HepG2 (cell line): ENCODE data around the gene SDR39U1. TPM values are rescaled to one million over a fixed set of nuclear protein-coding genes. Genes with fewer than 3 reads are reported as not detected.

Source experiments
- ASH2L ChIP-seq: fragments of 300-600, 200-600 bp; sonication (generic); IDR thresholded peaks from 2 replicates; pipeline ENCODE4 v1.7.0; 2017; ENCODE audit warnings: low read depth, mild to moderate bottlenecking, moderate library complexity, mixed read lengths, low read length; ENCODE audit not compliant: insufficient read length
- DRAP1 ChIP-seq: IDR thresholded peaks from 2 replicates; pipeline ENCODE4 v1.6.1; 2016; ENCODE audit warnings: missing genetic modification reagents, missing compliant biosample characterization
- FOXK2 ChIP-seq: fragments of 450-650 bp; IDR thresholded peaks from 2 replicates; pipeline ENCODE4 v1.6.1; 2016
- FOXM1 ChIP-seq: sonication (generic); formaldehyde crosslinking; IDR thresholded peaks from 2 replicates; pipeline ENCODE4 v1.5.0; 2020; ENCODE audit warnings: missing genetic modification reagents
- HIC2 ChIP-seq: sonication (generic); formaldehyde crosslinking; IDR thresholded peaks from 2 replicates; pipeline ENCODE4 v1.9.0; 2022; ENCODE audit warnings: low read depth, missing genetic modification reagents
- MXI1 ChIP-seq: IDR thresholded peaks from 3 replicates; pipeline ENCODE4 v1.6.1; 2012; ENCODE audit warnings: low read depth, low read length, inconsistent platforms, borderline replicate concordance
- PHF8 ChIP-seq: sonication (generic); formaldehyde crosslinking; IDR thresholded peaks from 2 replicates; pipeline ENCODE4 v1.5.0; 2020; ENCODE audit warnings: missing genetic modification reagents
- SMYD3 ChIP-seq: sonication (generic); formaldehyde crosslinking; IDR thresholded peaks from 2 replicates; pipeline ENCODE4 v1.8.1; 2023; ENCODE audit warnings: mild to moderate bottlenecking, missing genetic modification reagents
- ZNF160 ChIP-seq: sonication (generic); formaldehyde crosslinking; IDR thresholded peaks from 2 replicates; pipeline ENCODE4 v1.8.0; 2022; ENCODE audit warnings: mild to moderate bottlenecking, inconsistent platforms, missing genetic modification reagents
- ZNF34 ChIP-seq: sonication (generic); formaldehyde crosslinking; IDR thresholded peaks from 2 replicates; pipeline ENCODE4 v1.4.0; 2020; ENCODE audit warnings: mild to moderate bottlenecking, missing genetic modification reagents, borderline replicate concordance
- ZNF350 ChIP-seq: sonication (generic); formaldehyde crosslinking; IDR thresholded peaks from 2 replicates; pipeline ENCODE4 v1.4.0; 2020; ENCODE audit warnings: mild to moderate bottlenecking, low read depth, missing genetic modification reagents, borderline replicate concordance
- ZNF598 ChIP-seq: sonication (generic); formaldehyde crosslinking; IDR thresholded peaks from 2 replicates; pipeline ENCODE4 v1.5.1; 2020; ENCODE audit warnings: mild to moderate bottlenecking, missing genetic modification reagents, borderline replicate concordance
- polyA plus RNA-seq, 8 experiments: library from polyadenylated mRNA; depleted of rRNA in 3 of 8; stranded (reverse) in 7 of 8; unstranded in 1 of 8; fragments of >200 nt; fragmentation: Illumina TruSeq in 4 of 8; extraction: Trizol in 4 of 8; gene quantifications; 2 replicates each; pipeline versions ENCODE4 v1.2.1 to v1.2.3, GENCODE V29; 2011 to 2016; ENCODE audit warnings: low read depth in 4 of 8, missing spikeins in 1 of 8, mixed read lengths in 1 of 8; ENCODE audit not compliant: insufficient read depth in 1 of 8
- total RNA-seq, 5 experiments: library from RNA; depleted of rRNA; stranded (reverse); fragments of >200 nt; fragmentation: Illumina TruSeq; extraction: Trizol; gene quantifications; 2 replicates each; pipeline ENCODE4 v1.2.3, GENCODE V29; 2016; ENCODE audit warnings: low read depth in 1 of 5
- TF ChIP-seq, protein P1 (sequence below): sonication (generic); formaldehyde crosslinking; IDR thresholded peaks from 2 replicates; pipeline ENCODE4 v1.8.1; 2023; ENCODE audit warnings: missing genetic modification reagents, mild to moderate bottlenecking, borderline replicate concordance
- TF ChIP-seq, protein P2 (sequence below), 2 experiments: fragments of 450-650 bp in 1 of 2; sonication (generic) in 1 of 2; formaldehyde crosslinking in 1 of 2; IDR thresholded peaks; 2 replicates each; pipeline versions ENCODE4 v1.6.1 to v1.8.0; 2016 to 2022; ENCODE audit warnings: antibody characterized with exemption in 1 of 2, mild to moderate bottlenecking in 1 of 2, missing genetic modification reagents in 1 of 2
- TF ChIP-seq, protein P3 (sequence below): sonication (generic); formaldehyde crosslinking; IDR thresholded peaks from 2 replicates; pipeline ENCODE4 v1.8.0; 2022; ENCODE audit warnings: mild to moderate bottlenecking, missing genetic modification reagents

SDR39U1 gene
- total and polyA plus RNA-seq, 2 of the 13 experiments (the other 11 are each of a cell fraction or from before 2014, with no cell fraction given), result 34.4 to 129 TPM

GRCh38 chr14:24442240-24443052 lies at the start of gene SDR39U1 (continued):
- TF ChIP-seq MXI1, result peak; percentile 91; the same call in 1 of the 3 replicates
- TF ChIP-seq ZNF160, result peak; percentile 91
- peak; percentile 97 for TF ChIP-seq PHF8 (CRISPR knock-in tag)
- TF ChIP-seq, protein P1, sequence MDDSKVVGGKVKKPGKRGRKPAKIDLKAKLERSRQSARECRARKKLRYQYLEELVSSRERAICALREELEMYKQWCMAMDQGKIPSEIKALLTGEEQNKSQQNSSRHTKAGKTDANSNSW (CRISPR knock-in tag), result peak; percentile 82
- peak; percentile 99 for TF ChIP-seq ZNF598 (CRISPR knock-in tag)
- peak; percentile 76; the same call in 1 of the 2 replicates for TF ChIP-seq HIC2 (CRISPR knock-in tag)
- peak; percentile 98 for TF ChIP-seq FOXK2
- peak; percentile 100 for TF ChIP-seq ZNF350 (CRISPR knock-in tag)
- TF ChIP-seq, protein P2, sequence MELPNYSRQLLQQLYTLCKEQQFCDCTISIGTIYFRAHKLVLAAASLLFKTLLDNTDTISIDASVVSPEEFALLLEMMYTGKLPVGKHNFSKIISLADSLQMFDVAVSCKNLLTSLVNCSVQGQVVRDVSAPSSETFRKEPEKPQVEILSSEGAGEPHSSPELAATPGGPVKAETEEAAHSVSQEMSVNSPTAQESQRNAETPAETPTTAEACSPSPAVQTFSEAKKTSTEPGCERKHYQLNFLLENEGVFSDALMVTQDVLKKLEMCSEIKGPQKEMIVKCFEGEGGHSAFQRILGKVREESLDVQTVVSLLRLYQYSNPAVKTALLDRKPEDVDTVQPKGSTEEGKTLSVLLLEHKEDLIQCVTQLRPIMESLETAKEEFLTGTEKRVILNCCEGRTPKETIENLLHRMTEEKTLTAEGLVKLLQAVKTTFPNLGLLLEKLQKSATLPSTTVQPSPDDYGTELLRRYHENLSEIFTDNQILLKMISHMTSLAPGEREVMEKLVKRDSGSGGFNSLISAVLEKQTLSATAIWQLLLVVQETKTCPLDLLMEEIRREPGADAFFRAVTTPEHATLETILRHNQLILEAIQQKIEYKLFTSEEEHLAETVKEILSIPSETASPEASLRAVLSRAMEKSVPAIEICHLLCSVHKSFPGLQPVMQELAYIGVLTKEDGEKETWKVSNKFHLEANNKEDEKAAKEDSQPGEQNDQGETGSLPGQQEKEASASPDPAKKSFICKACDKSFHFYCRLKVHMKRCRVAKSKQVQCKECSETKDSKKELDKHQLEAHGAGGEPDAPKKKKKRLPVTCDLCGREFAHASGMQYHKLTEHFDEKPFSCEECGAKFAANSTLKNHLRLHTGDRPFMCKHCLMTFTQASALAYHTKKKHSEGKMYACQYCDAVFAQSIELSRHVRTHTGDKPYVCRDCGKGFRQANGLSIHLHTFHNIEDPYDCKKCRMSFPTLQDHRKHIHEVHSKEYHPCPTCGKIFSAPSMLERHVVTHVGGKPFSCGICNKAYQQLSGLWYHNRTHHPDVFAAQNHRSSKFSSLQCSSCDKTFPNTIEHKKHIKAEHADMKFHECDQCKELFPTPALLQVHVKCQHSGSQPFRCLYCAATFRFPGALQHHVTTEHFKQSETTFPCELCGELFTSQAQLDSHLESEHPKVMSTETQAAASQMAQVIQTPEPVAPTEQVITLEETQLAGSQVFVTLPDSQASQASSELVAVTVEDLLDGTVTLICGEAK (IDR thresholded peaks at IDR 0.05), result peak; percentile 94
- TF ChIP-seq, protein P2 (CRISPR knock-in tag; IDR thresholded peaks at IDR 0.05), result peak; percentile 84
- peak; percentile 90 for TF ChIP-seq ZNF34 (CRISPR knock-in tag)
- peak; percentile 93 for TF ChIP-seq DRAP1 (CRISPR knock-in tag)
- peak; percentile 95 for TF ChIP-seq SMYD3 (CRISPR knock-in tag)
- TF ChIP-seq, protein P3, sequence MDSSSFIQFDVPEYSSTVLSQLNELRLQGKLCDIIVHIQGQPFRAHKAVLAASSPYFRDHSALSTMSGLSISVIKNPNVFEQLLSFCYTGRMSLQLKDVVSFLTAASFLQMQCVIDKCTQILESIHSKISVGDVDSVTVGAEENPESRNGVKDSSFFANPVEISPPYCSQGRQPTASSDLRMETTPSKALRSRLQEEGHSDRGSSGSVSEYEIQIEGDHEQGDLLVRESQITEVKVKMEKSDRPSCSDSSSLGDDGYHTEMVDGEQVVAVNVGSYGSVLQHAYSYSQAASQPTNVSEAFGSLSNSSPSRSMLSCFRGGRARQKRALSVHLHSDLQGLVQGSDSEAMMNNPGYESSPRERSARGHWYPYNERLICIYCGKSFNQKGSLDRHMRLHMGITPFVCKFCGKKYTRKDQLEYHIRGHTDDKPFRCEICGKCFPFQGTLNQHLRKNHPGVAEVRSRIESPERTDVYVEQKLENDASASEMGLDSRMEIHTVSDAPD (CRISPR knock-in tag), result peak; percentile 79; the same call in 1 of the 2 replicates
- TF ChIP-seq ASH2L, result peak; percentile 99
- no peak for TF ChIP-seq FOXM1 (CRISPR knock-in tag)
